ENCODE data around the gene MRPL27. TPM values are rescaled to one million over a fixed set of nuclear protein-coding genes. Genes with fewer than 3 reads are reported as not detected.

MRPL27 gene
- total RNA-seq, 4 donors from 2014 or later, result 33.6 to 58.8 (median 48.1) TPM

GRCh38 chr17:50360486-50361115 lies 12.4 kb downstream of the MRPL27 start:
- no peak for DNase-seq (ENCODE audit: extremely low spot score)
- Histone ChIP-seq H3K36me3 (peaks cover 30 to 73% (median 63%) of the 10 kb centered on the region in 4 donors), H3K4me3 (no peak overlapping the region), H3K27ac (replicated peaks in 1 of 4) (no peak overlapping the region), H3K4me1 (peaks cover 7 to 30% (median 21%) of the 10 kb centered on the region in 4 donors), H3K9me3 (no peaks in the 10 kb centered on the region), H3K27me3 (no peaks in the 10 kb centered on the region)
- intact Hi-C loops (cut with DNase I), result no loop called here
- WGBS, result 91% methylated on average over 8 of the region's 11 CpGs
- no peak for TF ChIP-seq CTCF (IDR thresholded peaks at IDR 0.05)
- TF ChIP-seq POLR2AphosphoS5 (IDR thresholded peaks at IDR 0.05), result no peak

- H3K27me3 ChIP-seq, result no peaks in the 10 kb centered on the region
- peaks cover 33 to 73% (median 63%) of the 10 kb centered on the region in 4 donors for H3K36me3 ChIP-seq
- no peak for DNase-seq (ENCODE audit: extremely low spot score)
Measured at GRCh38 chr17:50359998-50360461, 13.0 kb downstream of the MRPL27 start.

GRCh38 chr17:50359005-50359699 lies 13.8 kb downstream of the MRPL27 start:
- Histone ChIP-seq H3K4me1 (peaks cover 7 to 24% (median 18%) of the 10 kb centered on the region in 4 donors), H3K27ac (replicated peaks in 1 of 4) (no peak overlapping the region), H3K9me3 (no peaks in the 10 kb centered on the region), H3K4me3 (no peak overlapping the region), H3K36me3 (peaks cover 35 to 73% (median 69%) of the 10 kb centered on the region in 4 donors), H3K27me3 (no peaks in the 10 kb centered on the region)
- WGBS, result 71% methylated on average over 3 of the region's 5 CpGs
- DNase-seq (ENCODE audit: extremely low spot score), result no peak
- intact Hi-C loops (cut with DNase I), result no loop called here
- TF ChIP-seq POLR2AphosphoS5 (IDR thresholded peaks at IDR 0.05), result no peak
- no peak for TF ChIP-seq CTCF (IDR thresholded peaks at IDR 0.05)
- no peak for TF ChIP-seq EP300 (IDR thresholded peaks at IDR 0.05)
- no peak for TF ChIP-seq POLR2A (IDR thresholded peaks at IDR 0.05; ENCODE audit: low read depth)

More at GRCh38 chr17:50359998-50360461, 13.0 kb downstream of the MRPL27 start:
- 41% methylated on average over 2 of the region's 14 CpGs for WGBS
- intact Hi-C loops (cut with DNase I), result no loop called here
- Histone ChIP-seq H3K4me3 (no peak overlapping the region), H3K4me1 (peaks cover 7 to 30% (median 21%) of the 10 kb centered on the region in 4 donors), H3K9me3 (no peaks in the 10 kb centered on the region), H3K27ac (replicated peaks in 1 of 4) (no peak overlapping the region)
- TF ChIP-seq POLR2A (IDR thresholded peaks at IDR 0.05; ENCODE audit: low read depth), result no peak
- TF ChIP-seq POLR2AphosphoS5 (IDR thresholded peaks at IDR 0.05), result no peak

GRCh38 chr17:50358177-50358576 lies 14.8 kb downstream of the MRPL27 start:
- peaks cover 41 to 82% (median 78%) of the 10 kb centered on the region in 4 donors for H3K36me3 ChIP-seq
- no peak overlapping the region for H3K4me3 ChIP-seq
- no peaks in the 10 kb centered on the region for H3K27me3 ChIP-seq
- no peak overlapping the region for H3K27ac ChIP-seq (replicated peaks in 1 of 4)
- intact Hi-C loops (cut with DNase I), result no loop called here
- no peak for DNase-seq (ENCODE audit: extremely low spot score)
- H3K4me1 ChIP-seq, result peaks cover 7 to 14% (median 9%) of the 10 kb centered on the region in 4 donors
- H3K9me3 ChIP-seq, result no peaks in the 10 kb centered on the region
- WGBS, result 93% methylated on average over 6 of the region's 17 CpGs
- TF ChIP-seq EP300 (IDR thresholded peaks at IDR 0.05), result no peak
- TF ChIP-seq POLR2AphosphoS5 (IDR thresholded peaks at IDR 0.05), result no peak
- TF ChIP-seq CTCF (IDR thresholded peaks at IDR 0.05), result no peak
- no peak for TF ChIP-seq POLR2A (IDR thresholded peaks at IDR 0.05; ENCODE audit: low read depth)

- 94% methylated on average over 9 of the region's 12 CpGs for WGBS
- no peaks in the 10 kb centered on the region for H3K27me3 ChIP-seq
- no peak for DNase-seq (ENCODE audit: extremely low spot score)
- intact Hi-C loops (cut with DNase I), result no loop called here
- TF ChIP-seq EP300 (IDR thresholded peaks at IDR 0.05) (no peak), POLR2A (IDR thresholded peaks at IDR 0.05; ENCODE audit: low read depth) (no peak), POLR2AphosphoS5 (IDR thresholded peaks at IDR 0.05) (no peak), CTCF (IDR thresholded peaks at IDR 0.05) (no peak)
- no peaks in the 10 kb centered on the region for H3K9me3 ChIP-seq
- H3K4me1 ChIP-seq, result peaks cover under 1 to 12% (median 9%) of the 10 kb centered on the region in 4 donors
- no peak overlapping the region for H3K4me3 ChIP-seq
- peaks cover 41 to 90% (median 79%) of the 10 kb centered on the region in 4 donors for H3K36me3 ChIP-seq
- no peak overlapping the region for H3K27ac ChIP-seq (replicated peaks in 1 of 4)
Measured at GRCh38 chr17:50356892-50357510, 16.0 kb downstream of the MRPL27 start.

Data from esophagus muscularis mucosa (tissue), 4 donors.